C4-2B (cell line): ENCODE data around the gene WFDC1.

Experiments
- ZFX ChIP-seq: fragments of 450-650 bp; IDR thresholded peaks from 2 replicates; pipeline ENCODE4 v1.6.1; 2017
- TF ChIP-seq, protein P1 (sequence below): fragments of 450-650 bp; conservative IDR thresholded peaks from 2 replicates; pipeline ENCODE4 v1.5.1; 2017; ENCODE audit warnings: mild to moderate bottlenecking

DNA sequence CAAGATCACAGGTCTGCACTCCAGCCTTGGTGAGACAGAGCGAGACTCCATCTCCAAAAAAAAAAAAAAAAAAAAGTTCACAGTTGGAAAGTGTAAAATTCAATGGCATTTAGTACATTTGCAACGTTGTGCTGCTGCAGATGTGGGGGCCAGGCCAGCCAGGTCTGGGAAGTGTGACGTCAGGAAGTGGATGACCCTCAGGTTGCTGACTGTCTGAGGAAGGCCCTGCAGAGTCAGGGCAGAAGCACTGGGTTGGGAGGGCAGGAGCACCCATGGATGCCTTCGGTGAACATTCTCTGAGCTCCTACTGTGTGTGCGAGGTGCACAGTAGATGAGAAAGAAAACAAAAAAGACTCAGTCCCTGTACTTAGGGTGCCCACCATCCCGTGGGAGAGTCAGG is 12.1 kb upstream of the WFDC1 start:
- TF ChIP-seq, protein P1, sequence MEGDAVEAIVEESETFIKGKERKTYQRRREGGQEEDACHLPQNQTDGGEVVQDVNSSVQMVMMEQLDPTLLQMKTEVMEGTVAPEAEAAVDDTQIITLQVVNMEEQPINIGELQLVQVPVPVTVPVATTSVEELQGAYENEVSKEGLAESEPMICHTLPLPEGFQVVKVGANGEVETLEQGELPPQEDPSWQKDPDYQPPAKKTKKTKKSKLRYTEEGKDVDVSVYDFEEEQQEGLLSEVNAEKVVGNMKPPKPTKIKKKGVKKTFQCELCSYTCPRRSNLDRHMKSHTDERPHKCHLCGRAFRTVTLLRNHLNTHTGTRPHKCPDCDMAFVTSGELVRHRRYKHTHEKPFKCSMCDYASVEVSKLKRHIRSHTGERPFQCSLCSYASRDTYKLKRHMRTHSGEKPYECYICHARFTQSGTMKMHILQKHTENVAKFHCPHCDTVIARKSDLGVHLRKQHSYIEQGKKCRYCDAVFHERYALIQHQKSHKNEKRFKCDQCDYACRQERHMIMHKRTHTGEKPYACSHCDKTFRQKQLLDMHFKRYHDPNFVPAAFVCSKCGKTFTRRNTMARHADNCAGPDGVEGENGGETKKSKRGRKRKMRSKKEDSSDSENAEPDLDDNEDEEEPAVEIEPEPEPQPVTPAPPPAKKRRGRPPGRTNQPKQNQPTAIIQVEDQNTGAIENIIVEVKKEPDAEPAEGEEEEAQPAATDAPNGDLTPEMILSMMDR = no peak
- TF ChIP-seq ZFX = no peak
